Amniotic stem cell (primary cell): ENCODE measurements around the gene ACTG1.

Experiments
- DNase-seq: peaks from one replicate; lab custom pipeline; 2025; lab: John Stamatoyannopoulos, UW

Gene ACTG1

GRCh38 chr17:81545160-81545949, 32.8 kb upstream of the ACTG1 start:
- DNase-seq = no peak

GRCh38 chr17:81544281-81544974, 31.8 kb upstream of the ACTG1 start:
- no peak for DNase-seq

GRCh38 chr17:81543756-81544155, 31.2 kb upstream of the ACTG1 start:
- no peak for DNase-seq

- DNase-seq = no peak
Measured at GRCh38 chr17:81543339-81543675, 30.7 kb upstream of the ACTG1 start.

- DNase-seq = no peak
Measured at GRCh38 chr17:81542431-81543338, 30.1 kb upstream of the ACTG1 start.

DNA sequence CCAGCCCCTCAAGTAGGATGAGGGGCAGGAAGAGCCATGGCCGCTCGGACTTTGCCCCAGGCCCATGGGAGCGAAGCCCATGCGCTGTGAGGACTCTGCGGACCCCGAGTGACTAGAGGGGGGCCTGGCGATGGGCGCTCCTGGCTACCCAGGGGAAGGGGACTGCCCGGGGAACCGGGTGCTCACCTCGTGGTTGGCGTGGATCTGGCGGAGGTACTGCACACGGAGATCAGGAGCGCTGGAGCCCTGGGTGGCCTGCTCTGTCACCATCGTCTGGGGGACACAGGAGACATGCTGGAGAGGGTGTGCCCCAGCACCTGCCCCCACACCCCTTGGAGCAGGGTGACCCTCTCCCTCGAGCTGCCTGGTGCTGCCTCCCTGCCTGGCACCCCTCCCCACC, 28.5 kb upstream of the ACTG1 start:
- DNase-seq = no peak

DNA sequence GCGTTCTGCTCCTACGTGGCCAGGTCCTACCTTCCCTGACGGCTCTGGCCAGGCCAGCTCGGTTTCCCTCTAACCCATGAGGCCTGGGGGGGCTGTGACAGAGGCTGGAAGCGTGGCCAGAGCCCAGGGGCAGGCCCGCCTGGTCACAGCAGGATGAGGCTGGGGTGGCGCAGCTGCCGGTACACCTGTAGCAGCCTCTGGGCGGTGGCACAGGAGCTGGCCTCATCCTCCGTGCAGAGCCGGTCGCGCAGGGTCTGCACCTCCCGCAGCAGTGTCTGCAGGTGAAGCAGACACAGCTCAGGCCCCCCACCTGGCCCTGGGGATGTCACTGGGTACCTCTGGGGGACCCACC, 28.1 kb upstream of the ACTG1 start:
- DNase-seq = no peak

DNA sequence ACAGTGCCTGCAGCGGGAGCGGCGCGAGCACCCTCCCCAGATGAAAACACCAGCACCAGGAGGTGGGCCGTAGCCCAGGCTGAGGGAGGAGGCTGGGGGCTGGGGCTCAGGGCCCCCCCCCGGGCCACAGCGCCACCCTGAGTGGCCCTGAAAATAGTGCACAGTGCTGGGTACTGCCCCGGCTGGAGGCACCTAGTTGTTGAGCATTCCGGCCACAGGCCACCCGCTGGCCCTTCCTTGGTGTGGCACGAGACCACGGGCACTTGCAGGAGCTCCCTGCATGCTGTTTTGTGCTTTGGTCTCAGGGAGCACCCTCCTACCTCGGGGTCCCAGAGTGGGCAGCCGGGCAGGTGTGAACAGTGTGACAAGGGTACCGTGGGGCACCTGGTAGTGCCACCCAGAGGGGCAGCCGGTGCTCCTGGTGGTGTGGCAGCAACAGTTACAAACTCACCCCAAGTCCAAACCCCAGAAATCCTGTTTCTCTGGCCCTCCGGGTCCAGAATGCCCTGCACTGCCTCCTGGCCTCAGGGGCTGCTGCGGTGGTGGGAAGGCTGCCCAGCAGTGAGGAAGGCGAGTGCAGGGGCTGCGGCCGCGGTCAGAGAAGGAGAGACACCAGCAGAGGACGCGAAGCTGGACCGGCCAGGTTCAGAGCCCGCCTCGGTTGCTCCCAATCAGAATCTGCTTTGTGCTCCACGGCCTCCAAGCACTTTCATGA, 27.5 kb upstream of the ACTG1 start:
- DNase-seq = no peak

DNA sequence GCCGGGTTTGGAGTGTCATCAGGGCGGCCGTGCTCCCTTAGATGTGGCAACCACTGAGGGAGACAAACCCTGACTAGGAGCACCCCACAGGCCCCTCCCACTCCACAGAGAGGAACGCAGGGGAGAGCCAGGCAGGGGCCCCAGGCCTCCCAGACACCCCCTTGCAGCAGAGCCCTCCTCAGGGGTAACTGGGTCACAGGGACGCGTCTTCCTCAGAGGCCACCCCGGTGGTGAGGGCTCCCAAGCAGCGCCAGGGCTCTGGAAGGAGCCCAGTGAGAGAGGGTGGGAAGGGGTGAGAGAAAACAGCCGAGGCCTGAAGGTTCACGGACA, 26.9 kb upstream of the ACTG1 start:
- DNase-seq = no peak

DNA sequence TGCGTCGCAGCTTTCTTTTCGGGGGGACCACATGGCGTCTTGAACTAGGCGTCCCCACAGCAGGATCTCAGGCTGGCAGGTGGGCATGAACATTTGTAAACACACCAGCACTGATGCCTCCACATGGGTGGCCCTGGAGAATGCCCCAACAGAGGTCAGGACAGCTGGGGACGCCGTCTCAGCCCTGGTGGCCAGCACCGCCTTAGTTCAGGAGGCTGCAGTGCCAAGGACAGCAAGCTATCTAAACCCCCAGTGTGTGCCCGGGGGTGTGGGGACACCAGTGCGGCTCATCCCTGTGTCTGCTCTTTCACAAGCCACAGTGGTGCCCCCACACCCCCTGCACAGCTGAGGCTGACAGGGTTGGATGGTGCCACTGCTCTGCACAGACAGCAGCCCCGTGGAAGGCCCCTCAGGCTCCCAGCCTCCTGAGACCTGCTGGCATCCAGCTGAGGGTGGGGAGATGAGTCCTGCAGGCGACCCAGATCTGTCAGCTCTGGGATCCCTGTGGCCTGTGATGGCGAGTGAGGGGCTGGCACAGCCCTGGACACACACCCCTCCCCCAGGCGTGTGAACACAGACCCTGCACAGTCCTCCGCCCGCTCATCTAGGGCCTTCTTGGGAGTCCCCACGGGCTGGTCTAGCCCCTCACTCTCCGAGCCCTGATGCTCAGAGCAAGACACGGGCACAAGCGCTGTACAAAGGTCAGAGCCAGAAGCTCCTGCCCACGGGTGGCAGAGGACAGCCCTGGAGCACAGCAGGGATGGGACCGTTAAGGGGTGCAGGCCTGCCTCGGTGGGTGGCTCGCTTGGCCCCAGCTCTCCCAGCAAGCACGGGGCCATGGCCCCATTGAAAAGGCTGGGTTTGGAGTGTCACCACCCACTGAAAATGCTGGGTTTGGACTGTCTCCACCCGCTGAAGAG, 26.3 kb upstream of the ACTG1 start:
- DNase-seq = no peak

DNA sequence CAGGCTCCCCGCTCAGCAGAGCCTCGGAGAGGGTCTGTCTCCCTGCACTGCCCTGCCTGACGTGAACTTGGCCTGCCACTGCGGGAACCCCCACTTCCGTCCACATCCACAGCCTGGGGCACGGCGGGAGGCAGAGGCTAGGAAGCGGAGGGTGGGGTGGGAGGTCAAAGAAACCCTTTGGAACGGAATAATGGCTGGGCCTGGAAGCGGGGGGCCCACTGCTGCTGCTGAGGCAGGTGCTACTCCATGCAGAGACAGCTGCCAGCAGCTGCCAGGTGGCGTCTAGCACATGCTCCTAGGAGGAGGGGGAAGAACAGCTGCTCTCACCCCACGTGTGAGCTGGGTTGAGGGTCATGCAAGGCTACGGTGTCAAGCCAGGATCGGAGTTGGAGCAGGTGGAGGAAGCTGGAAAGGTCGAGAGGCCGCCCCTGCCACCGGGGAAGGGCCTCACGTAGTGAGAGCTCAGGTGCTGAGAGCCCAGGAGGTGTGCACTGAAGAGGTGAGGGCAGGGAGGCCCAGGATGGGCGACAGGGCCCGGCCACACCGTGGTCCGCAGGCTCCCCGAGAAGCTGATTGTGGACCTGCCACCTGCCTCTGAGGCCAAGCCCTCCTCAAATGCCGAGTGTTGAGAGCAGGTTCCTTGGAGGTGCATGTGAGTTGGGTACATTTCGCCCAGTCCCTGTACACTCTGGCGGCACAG, 25.4 kb upstream of the ACTG1 start:
- DNase-seq = no peak

- DNase-seq = no peak
Measured at GRCh38 chr17:81537343-81537855, 24.8 kb upstream of the ACTG1 start.

DNA sequence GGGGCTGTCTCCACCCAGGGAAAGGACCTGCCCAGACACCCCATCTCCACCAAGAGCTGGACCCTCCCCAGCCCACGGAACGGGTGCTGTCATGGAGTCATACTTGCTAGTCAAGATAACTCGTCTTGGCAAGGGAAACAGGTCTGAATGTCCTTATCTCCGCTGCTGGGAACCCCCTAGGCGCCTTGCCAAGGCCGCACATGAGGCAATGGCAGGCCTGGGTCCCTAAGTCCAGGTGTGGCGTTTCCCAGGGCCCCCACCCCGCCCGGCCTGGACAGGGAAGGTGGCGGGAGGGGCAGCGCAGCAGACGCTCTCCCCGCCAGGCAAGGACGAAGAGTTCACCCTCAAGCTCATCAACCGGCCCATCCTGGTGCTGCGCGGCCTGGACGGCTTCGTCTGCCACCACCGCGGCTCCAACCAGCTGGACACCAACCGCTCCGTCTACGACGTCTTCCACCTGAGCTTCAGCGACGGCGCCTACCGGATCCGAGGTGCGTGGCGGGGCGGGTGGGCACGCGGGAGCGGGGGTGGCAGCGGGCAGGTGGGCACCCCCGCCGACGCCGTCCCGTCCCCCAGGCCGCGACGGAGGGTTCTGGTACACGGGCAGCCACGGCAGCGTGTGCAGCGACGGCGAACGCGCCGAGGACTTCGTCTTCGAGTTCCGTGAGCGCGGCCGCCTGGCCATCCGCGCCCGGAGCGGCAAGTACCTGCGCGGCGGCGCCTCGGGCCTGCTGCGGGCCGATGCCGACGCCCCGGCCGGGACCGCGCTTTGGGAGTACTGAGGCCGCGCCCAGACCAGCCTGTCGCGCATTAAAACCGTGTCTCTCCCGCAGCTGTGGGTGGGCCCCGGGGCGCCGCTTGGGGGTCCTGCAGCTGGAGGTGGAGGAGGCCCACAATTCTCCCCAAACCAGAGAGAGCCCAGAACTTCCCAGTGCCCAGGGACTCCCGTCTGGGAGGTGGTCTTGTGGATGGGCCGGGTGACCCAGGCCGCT, 24.0 kb upstream of the ACTG1 start:
- DNase-seq = no peak

- DNase-seq = no peak
Measured at GRCh38 chr17:81535480-81536298, 23.1 kb upstream of the ACTG1 start.

DNA sequence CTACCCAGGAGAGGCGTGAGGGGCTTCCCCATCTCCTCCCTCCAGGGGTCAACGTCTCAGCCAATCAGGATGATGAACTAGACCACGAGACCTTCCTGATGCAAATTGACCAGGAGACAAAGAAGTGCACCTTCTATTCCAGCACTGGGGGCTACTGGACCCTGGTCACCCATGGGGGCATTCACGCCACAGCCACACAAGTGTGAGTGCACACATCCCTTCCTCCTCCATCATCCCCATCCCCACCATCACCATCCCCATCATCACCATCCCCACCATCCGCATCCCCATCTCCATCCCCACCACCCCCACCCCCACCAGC, 22.4 kb upstream of the ACTG1 start:
- no peak for DNase-seq

GRCh38 chr17:81534157-81535006, 21.8 kb upstream of the ACTG1 start:
- DNase-seq = no peak

DNA sequence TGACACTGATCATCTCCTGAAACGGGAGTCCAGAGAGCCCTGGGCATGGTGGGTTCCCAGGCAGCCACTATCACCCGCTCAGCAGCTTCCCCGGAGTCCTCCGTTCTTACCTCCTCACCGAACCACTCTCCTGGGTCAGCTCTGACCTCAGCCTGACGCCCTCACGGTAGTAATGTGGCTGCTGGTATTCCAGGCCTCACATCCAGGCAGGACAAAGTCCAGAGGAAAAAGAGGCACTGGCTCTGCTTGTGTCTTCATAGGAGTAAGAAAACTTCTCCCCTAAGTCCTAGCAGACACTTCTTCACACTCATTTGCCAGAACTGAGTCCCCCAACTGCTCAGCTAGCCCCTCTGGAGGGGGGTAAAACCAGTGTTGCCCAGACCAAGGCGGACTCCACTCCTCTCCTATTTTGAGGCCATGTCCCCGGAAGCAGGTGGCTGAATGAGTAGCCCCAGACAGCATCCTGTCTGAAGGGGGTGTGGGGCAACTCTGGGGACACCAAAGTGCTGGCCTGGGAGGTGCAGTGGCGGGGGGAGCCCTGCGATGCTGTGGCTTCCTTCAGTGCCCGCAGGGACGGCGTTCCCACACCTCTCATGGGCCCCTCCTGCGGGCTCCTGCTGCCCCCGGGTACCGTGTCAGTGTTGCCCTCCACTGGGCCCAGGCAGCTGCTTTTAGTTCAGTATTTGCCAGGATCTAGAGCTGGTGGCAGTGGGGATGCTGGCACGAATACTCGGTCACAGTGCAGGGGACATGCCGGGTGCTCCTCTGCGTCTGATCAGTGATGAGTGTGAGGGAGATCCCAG, 20.9 kb upstream of the ACTG1 start:
- no peak for DNase-seq
